GM12801 (cell line): Measurements from ENCODE around the gene USP31.

Experiments
- TF ChIP-seq, protein P1 (sequence below): IDR thresholded peaks from one replicate; pipeline ENCODE4 v1.5.1; 2011; ENCODE audit warnings: control low read depth; ENCODE audit not compliant: insufficient read length; ENCODE audit errors: extremely low read depth

USP31 gene

DNA sequence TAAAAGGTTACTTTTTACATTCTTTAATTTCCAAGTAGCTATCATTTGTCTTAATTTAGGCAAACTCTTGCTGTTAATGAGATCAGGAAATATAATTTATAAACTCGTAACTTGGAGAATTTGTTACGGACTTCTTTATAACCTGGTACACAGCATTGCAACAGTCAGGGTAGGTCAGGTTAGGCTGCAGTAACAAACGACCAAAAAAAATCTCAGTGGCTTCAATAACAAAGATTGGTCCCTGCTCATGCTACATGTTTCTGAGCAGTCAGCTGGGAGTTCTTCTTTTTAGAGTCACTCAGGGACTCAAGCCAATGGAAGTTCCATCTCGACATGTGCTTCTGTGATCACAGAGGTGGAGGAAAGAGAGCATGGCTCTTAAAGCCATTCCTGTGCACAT, 110.1 kb downstream of the USP31 start:
- TF ChIP-seq, protein P1, sequence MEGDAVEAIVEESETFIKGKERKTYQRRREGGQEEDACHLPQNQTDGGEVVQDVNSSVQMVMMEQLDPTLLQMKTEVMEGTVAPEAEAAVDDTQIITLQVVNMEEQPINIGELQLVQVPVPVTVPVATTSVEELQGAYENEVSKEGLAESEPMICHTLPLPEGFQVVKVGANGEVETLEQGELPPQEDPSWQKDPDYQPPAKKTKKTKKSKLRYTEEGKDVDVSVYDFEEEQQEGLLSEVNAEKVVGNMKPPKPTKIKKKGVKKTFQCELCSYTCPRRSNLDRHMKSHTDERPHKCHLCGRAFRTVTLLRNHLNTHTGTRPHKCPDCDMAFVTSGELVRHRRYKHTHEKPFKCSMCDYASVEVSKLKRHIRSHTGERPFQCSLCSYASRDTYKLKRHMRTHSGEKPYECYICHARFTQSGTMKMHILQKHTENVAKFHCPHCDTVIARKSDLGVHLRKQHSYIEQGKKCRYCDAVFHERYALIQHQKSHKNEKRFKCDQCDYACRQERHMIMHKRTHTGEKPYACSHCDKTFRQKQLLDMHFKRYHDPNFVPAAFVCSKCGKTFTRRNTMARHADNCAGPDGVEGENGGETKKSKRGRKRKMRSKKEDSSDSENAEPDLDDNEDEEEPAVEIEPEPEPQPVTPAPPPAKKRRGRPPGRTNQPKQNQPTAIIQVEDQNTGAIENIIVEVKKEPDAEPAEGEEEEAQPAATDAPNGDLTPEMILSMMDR = no peak

DNA sequence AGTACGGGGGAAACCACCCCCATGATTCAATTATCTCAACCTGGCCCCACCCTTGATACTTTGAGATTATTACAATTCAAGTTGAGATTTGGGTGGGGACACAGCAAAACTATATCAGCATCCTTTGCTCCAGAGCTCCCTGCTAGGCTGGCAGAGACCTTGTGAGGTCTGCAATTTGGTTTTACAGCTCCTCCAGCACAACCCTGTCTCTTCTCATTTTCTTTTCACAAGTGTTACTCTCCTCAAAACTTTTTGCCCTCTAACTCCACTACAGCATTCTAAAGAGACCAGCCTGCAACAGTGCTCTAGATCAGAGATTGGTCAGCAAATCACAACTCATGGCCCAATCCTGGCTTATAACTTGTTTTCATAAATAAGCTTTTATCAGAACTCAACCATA, 114.0 kb downstream of the USP31 start:
- TF ChIP-seq, protein P1 = no peak

DNA sequence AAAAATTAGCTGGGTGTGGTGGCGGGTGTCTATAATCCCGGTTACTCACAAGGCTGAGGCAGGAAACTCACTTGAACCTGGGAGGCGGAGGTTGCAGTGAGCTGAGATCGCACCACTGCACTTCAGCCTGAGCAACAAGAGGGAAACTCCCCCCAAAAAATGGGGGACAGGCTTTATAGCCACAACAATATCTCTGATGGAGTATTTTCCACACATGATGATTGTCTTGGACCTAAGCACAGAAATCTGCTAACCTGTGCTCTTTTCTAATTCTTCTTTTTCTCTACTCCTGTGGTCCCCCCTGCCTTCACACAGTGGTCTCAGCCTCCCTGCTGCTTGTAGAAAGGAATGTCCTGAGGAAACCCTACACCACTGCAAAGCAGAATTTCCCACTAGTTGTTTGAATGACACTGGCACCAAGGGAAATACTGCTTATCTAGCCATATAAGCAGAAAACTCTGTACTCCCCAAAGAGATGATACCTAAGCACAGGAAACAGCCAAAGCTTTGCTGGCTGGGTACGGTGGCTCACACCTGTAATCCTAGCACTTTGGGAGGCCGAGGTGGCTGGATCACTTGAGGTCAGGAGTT, 117.6 kb downstream of the USP31 start:
- TF ChIP-seq, protein P1 = no peak

DNA sequence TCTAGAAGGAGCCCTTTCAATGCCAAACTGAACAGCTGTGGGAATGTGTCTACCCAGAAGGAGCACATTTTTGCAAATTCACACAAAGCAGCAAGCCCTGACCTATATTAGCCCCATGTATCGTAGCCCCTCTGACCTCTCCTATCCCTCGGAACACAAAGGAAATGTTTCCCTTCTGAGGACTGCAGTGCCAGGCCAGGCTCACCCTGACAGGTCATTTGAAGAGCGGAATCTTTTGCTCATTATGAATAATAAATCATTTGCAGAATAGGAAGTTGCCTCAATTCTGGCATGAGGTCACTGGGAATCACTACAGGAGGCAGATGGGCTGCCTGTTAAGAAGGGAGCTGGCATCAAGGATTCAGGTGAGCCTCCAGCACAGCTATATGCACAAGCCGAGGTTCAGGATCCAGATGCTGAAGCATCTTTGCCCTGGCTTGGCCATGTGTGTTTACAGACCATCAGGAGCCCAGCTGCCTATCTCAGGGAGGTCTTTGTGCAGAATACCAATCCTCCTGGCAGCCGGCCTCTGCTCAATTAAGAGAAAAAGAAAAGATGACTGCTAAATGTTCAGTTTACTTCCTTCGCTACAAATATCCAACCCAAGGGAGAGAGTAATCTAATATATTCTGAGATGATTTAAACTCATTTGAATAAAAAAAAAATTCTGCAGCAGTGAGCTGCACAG, 119.4 kb downstream of the USP31 start:
- TF ChIP-seq, protein P1 = no peak

DNA sequence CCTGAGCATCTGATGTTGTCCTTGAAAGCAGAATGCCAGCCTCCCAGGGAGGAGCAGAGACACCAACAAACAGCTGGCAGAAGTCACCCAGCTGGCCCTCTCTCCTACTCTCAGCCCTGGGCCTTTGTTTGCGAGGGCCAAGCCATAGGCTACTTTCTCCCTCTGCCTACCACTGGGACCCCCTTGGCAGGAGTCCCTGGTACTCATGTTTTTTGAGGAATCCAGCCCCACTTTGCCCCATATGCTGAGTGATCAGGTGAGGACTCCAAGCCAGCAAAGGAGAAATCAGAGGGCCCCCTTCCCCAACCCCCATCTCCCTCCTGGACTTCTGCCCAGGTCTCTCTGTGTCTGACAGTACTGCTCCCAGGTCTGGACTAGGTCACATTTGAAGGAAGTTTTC, 121.9 kb downstream of the USP31 start:
- TF ChIP-seq, protein P1 = no peak

DNA sequence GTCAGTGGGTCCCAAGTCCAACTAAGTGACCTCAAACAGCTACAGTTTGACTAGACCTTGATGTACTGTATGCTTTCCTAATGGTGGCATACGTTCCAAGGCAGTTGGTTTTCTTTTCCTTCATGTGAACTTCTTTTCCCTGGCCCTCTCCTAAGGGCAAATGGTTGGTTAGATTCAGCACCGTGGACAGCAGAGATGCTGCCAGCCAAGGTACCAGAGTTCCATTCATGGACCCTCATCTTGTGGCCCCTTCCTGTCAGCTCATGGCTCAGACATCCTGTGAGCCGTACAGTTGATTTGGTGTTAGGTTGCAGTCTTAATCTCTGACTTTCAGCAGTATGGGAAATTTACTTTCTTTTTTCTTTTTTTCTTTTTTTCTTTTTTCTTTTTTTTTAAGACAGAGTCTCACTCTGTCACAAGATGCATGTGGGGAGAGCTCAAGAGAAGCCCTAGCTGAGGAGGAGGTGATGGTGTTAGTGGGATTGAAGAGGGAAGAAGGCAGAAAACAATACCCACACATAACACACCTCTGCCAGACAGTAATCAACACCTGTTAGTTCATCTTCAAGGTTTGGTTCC, 122.4 kb downstream of the USP31 start:
- TF ChIP-seq, protein P1 = no peak

DNA sequence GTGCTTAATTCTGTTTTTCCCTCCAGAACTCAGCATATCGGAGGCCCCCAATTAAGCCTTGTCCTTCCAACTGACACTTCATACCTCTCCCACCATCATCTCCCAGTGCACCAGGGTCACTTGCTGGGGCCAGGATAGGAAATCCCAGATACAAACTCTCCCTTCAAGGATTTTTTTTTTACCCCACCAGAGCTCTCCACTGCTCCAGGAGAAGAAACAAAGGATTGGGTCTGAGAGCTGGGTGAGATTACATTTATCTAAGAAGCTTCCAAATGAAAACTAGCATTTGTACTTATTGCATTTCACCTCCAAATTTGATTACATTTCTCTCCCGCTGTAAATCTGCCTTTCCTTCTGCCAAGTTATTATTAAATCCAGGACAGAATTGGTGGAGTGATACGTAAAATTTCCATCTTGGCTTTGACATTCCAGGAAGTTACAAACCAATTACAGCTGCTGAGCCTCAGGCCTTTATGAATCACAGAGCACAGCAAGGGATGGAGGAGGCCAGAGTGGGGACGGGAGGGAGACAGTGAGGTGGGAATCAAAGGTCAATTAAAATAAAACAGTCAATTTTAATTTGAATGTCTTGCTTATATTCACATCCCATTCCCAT, 123.5 kb downstream of the USP31 start:
- TF ChIP-seq, protein P1 = no peak
